HCT116 (cell line): ENCODE measurements around the gene RARB. TPM values are rescaled to one million over a fixed set of nuclear protein-coding genes. Genes with fewer than 3 reads are reported as not detected.

Experiments
- ATAC-seq: fragments of 200-7000 bp; cut with Tn5 transposase; 2 replicates; pipeline ENCODE4 v1.9.1; 2020; ENCODE audit warnings: mild to moderate bottlenecking, moderate library complexity
- BruUV-seq: library from RNA; stranded (reverse); fragments of 400-500 nt; replicated peaks from 2 replicates; lab custom pipeline; 2021; lab: Mats Ljungman, UMichigan
- CTCF ChIA-PET: fragments of 300-600 bp; sonication (Branson Sonifier 250); formaldehyde crosslinking; loops from one replicate; lab custom pipeline; 2021; ENCODE audit warnings: antibody characterized with exemption; lab: Charles Lee
- POLR2A ChIA-PET: fragments of 300-600, 350-600 bp; sonication (Branson Sonifier 250); formaldehyde crosslinking; loops from one replicate; lab custom pipeline; 2021; ENCODE audit warnings: antibody characterized with exemption; lab: Charles Lee
- RAD21 ChIA-PET, 2 experiments: fragments of 300-600 bp; sonication (Branson Sonifier 250); formaldehyde crosslinking; loops; one replicate each; lab custom pipeline; 2023; ENCODE audit warnings: low total read pairs in 2 of 2; ENCODE audit not compliant: uncharacterized antibody in 2 of 2, unreplicated experiment in 2 of 2, low non-redundant PET in 1 of 2; lab: Charles Lee
- DNase-seq: peaks from one replicate; pipeline ENCODE4 v3.0.0-alpha.2; 2010; ENCODE audit warnings: low read depth, low spot score
- H2AFZ ChIP-seq: fragments of 200-600 bp; shearing (Covaris generic), sonication (generic); 2 replicates; pipeline ENCODE4 v1.6.1; 2017; ENCODE audit warnings: low read depth, mixed run types, mixed read lengths, antibody characterized with exemption, low read length; ENCODE audit not compliant: poor library complexity, severe bottlenecking
- H3K27ac ChIP-seq: 2 replicates; pipeline ENCODE4 v1.5.1; 2012; ENCODE audit warnings: low read depth, low read length
- H3K27me3 ChIP-seq: fragments of 200-600 bp; sonication (generic); 2 replicates; pipeline ENCODE4 v1.6.1; 2016; ENCODE audit warnings: mixed run types, low read length, mixed read lengths; ENCODE audit not compliant: insufficient read depth
- H3K36me3 ChIP-seq, 2 experiments: fragments of 200-500 bp in 1 of 2; fragments of 200-600 bp in 1 of 2; sonication (Bioruptor generic) in 1 of 2; sonication (generic) in 1 of 2; 2 replicates each; pipeline versions ENCODE4 v1.5.1 to v1.6.1; 2014 to 2016; ENCODE audit warnings: low read length in 2 of 2, inconsistent platforms in 1 of 2, mixed read lengths in 1 of 2, mixed run types in 1 of 2; ENCODE audit not compliant: insufficient read depth in 2 of 2, control insufficient read depth in 1 of 2
- H3K4me1 ChIP-seq, 2 experiments: fragments of 200-600 bp in 1 of 2; sonication (generic) in 1 of 2; 2 replicates each; pipeline versions ENCODE4 v1.5.1 to v1.6.1; 2012 to 2017; ENCODE audit warnings: low read length in 2 of 2, inconsistent platforms in 1 of 2, mild to moderate bottlenecking in 1 of 2, mixed read lengths in 1 of 2, mixed run types in 1 of 2, moderate library complexity in 1 of 2; ENCODE audit not compliant: insufficient read depth in 2 of 2, control insufficient read depth in 1 of 2
- H3K4me2 ChIP-seq: fragments of 200-600 bp; sonication (generic); 2 replicates; pipeline ENCODE4 v1.6.1; 2017; ENCODE audit warnings: mixed run types, low read length, mixed read lengths
- H3K4me3 ChIP-seq, 2 experiments: fragments of 200-600 bp in 1 of 2; sonication (generic) in 1 of 2; replicated peaks in 1 of 2; 2 replicates each; pipeline ENCODE4 v1.5.1; 2011 to 2016; ENCODE audit warnings: low read length in 2 of 2, control low read depth in 1 of 2, low read depth in 1 of 2, mild to moderate bottlenecking in 1 of 2, mixed read lengths in 1 of 2, mixed run types in 1 of 2
- H3K79me2 ChIP-seq: fragments of 200-600 bp; sonication (generic); 2 replicates; pipeline ENCODE4 v1.6.1; 2017; ENCODE audit warnings: mild to moderate bottlenecking, mixed run types, low read length, moderate library complexity, mixed read lengths; ENCODE audit not compliant: insufficient read depth
- H3K9ac ChIP-seq: fragments of 200-600 bp; sonication (generic); 2 replicates; pipeline ENCODE4 v1.6.1; 2016; ENCODE audit warnings: low read length, mixed read lengths
- H3K9me2 ChIP-seq: fragments of 200-600 bp; sonication (generic), shearing (Covaris generic); 2 replicates; pipeline ENCODE4 v1.6.1; 2017; ENCODE audit warnings: mixed run types, mild to moderate bottlenecking, moderate library complexity; ENCODE audit not compliant: insufficient read depth
- H3K9me3 ChIP-seq, 2 experiments: fragments of 200-500 bp in 1 of 2; fragments of 200-600 bp in 1 of 2; sonication (Bioruptor generic) in 1 of 2; sonication (generic) in 1 of 2; 2 replicates each; pipeline ENCODE4 v1.6.1; 2014 to 2017; ENCODE audit warnings: low read length in 2 of 2, mixed read lengths in 2 of 2, inconsistent platforms in 1 of 2, low read depth in 1 of 2, mild to moderate bottlenecking in 1 of 2, mixed run types in 1 of 2, moderate library complexity in 1 of 2; ENCODE audit not compliant: control insufficient read depth in 1 of 2, insufficient read depth in 1 of 2
- H4K20me1 ChIP-seq: fragments of 200-600 bp; sonication (generic), shearing (Covaris generic); 2 replicates; pipeline ENCODE4 v1.6.1; 2017; ENCODE audit warnings: mixed run types, mild to moderate bottlenecking, moderate library complexity; ENCODE audit not compliant: insufficient read depth
- CBX3 ChIP-seq: IDR thresholded peaks from 2 replicates; pipeline ENCODE4 v1.6.1; 2012; ENCODE audit warnings: low read depth
- EGR1 ChIP-seq: IDR thresholded peaks from 2 replicates; pipeline ENCODE4 v1.6.1; 2012; ENCODE audit warnings: low read depth
- ELF1 ChIP-seq: IDR thresholded peaks from 2 replicates; pipeline ENCODE4 v1.6.1; 2012; ENCODE audit warnings: low read depth, borderline replicate concordance
- EZH2phosphoT487 ChIP-seq: fragments of 200-600 bp; IDR thresholded peaks from 2 replicates; pipeline ENCODE4 v1.6.1; 2018; ENCODE audit warnings: antibody characterized with exemption, borderline replicate concordance
- FOSL1 ChIP-seq: IDR thresholded peaks from 2 replicates; pipeline ENCODE4 v1.6.1; 2012; ENCODE audit warnings: low read depth
- JUND ChIP-seq: IDR thresholded peaks from 2 replicates; pipeline ENCODE4 v1.6.1; 2012
- POLR2A ChIP-seq: IDR thresholded peaks from 2 replicates; pipeline ENCODE4 v1.7.0; 2011; ENCODE audit warnings: borderline replicate concordance; ENCODE audit not compliant: insufficient read depth, insufficient read length; ENCODE audit errors: extremely low read depth
- RAD21 ChIP-seq: IDR thresholded peaks from 2 replicates; pipeline ENCODE4 v1.6.1; 2012; ENCODE audit warnings: low read depth, mild to moderate bottlenecking
- SP1 ChIP-seq: IDR thresholded peaks from 2 replicates; pipeline ENCODE4 v1.6.1; 2012; ENCODE audit warnings: low read depth
- ZBTB33 ChIP-seq: IDR thresholded peaks from 2 replicates; pipeline ENCODE4 v1.6.1; 2011; ENCODE audit warnings: mild to moderate bottlenecking, low read length, moderate library complexity; ENCODE audit not compliant: insufficient replicate concordance; ENCODE audit errors: extremely low read depth
- intact Hi-C: fragments of 100-400 bp; cut with micrococcal nuclease; formaldehyde crosslinking; loops from 2 replicates; pipeline ENCODE4 v1.10.0; 2022
- total RNA-seq: library from RNA; stranded (reverse); gene quantifications from one replicate; pipeline ENCODE4 v1.2.1, GENCODE V29; 2021; ENCODE audit not compliant: unreplicated experiment
- TF ChIP-seq, protein P1 (sequence below): IDR thresholded peaks from 2 replicates; pipeline ENCODE4 v1.6.1; 2012
- TF ChIP-seq, protein P2 (sequence below): IDR thresholded peaks from 2 replicates; pipeline ENCODE4 v1.6.1; 2012
- TF ChIP-seq, protein P3 (sequence below), 3 experiments: fragments of 200-600 bp in 1 of 3; sonication (generic) in 1 of 3; IDR thresholded peaks in 2 of 3; conservative IDR thresholded peaks in 1 of 3; 2 replicates each; pipeline ENCODE4 v1.5.1; 2012 to 2017; ENCODE audit warnings: low read depth in 2 of 3, low read length in 2 of 3, antibody characterized with exemption in 1 of 3, borderline replicate concordance in 1 of 3, control low read depth in 1 of 3, mild to moderate bottlenecking in 1 of 3, mixed read lengths in 1 of 3, mixed run types in 1 of 3, moderate library complexity in 1 of 3; ENCODE audit not compliant: insufficient read depth in 1 of 3

Gene RARB
- total RNA-seq, 1 experiment from 2014 or later = not detected

- ChIA-PET POLR2A (no interaction called here), CTCF (no interaction called here), RAD21 (no interaction called here)
- Histone ChIP-seq H3K4me3 (no peak overlapping the region), H4K20me1 (no peaks in the 10 kb centered on the region), H3K9me2 (no peaks in the 10 kb centered on the region), H3K27me3 (peaks cover 51% of the 10 kb centered on the region), H3K4me1 (no peaks in the 10 kb centered on the region), H3K9me3 (no peaks in the 10 kb centered on the region), H3K36me3 (no peaks in the 10 kb centered on the region), H2AFZ (no peak overlapping the region), H3K79me2 (no peaks in the 10 kb centered on the region), H3K4me2 (no peak overlapping the region), H3K27ac (no peak overlapping the region), H3K9ac (no peak overlapping the region)
- ATAC-seq = no peak
- BruUV-seq = no TSS peak
- DNase-seq = no peak
- intact Hi-C loops = no loop called here
- TF ChIP-seq ZBTB33 (no peak), ELF1 (no peak), POLR2A (no peak), JUND (no peak), CBX3 (no peak), RAD21 (no peak), EGR1 (no peak), SP1 (no peak), FOSL1 (no peak), EZH2phosphoT487 (no peak)
- TF ChIP-seq, protein P1, sequence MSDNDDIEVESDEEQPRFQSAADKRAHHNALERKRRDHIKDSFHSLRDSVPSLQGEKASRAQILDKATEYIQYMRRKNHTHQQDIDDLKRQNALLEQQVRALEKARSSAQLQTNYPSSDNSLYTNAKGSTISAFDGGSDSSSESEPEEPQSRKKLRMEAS = no peak
- TF ChIP-seq, protein P2, sequence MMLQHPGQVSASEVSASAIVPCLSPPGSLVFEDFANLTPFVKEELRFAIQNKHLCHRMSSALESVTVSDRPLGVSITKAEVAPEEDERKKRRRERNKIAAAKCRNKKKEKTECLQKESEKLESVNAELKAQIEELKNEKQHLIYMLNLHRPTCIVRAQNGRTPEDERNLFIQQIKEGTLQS = no peak
- TF ChIP-seq, protein P3, sequence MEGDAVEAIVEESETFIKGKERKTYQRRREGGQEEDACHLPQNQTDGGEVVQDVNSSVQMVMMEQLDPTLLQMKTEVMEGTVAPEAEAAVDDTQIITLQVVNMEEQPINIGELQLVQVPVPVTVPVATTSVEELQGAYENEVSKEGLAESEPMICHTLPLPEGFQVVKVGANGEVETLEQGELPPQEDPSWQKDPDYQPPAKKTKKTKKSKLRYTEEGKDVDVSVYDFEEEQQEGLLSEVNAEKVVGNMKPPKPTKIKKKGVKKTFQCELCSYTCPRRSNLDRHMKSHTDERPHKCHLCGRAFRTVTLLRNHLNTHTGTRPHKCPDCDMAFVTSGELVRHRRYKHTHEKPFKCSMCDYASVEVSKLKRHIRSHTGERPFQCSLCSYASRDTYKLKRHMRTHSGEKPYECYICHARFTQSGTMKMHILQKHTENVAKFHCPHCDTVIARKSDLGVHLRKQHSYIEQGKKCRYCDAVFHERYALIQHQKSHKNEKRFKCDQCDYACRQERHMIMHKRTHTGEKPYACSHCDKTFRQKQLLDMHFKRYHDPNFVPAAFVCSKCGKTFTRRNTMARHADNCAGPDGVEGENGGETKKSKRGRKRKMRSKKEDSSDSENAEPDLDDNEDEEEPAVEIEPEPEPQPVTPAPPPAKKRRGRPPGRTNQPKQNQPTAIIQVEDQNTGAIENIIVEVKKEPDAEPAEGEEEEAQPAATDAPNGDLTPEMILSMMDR (IDR thresholded peaks at IDR 0.05 in 2 of 3, conservative IDR thresholded peaks at IDR 0.05 in 1 of 3; ENCODE audit: borderline replicate concordance in 1 of 3, insufficient read depth in 1 of 3, low read depth in 2 of 3, low read length in 2 of 3) = no peak
Observed at GRCh38 chr3:25563601-25564000, 135.5 kb downstream of the RARB start.
